Peyer's patch (tissue), 4 donors: Measurements from ENCODE around the gene CZIB. TPM values are rescaled to one million over a fixed set of nuclear protein-coding genes. Genes with fewer than 3 reads are reported as not detected.

Experiments used
- DNase-seq, 3 donors: peaks; one replicate each; pipeline ENCODE4 v3.0.0-alpha.2; 2017 to 2019
- H3K27ac ChIP-seq, 4 donors: fragments of 200-600 bp; sonication (generic); one replicate each; pipeline ENCODE4 v1.5.1; 2016 to 2019
- H3K27me3 ChIP-seq, 2 donors: fragments of 200-600 bp; sonication (generic); one replicate each; pipeline ENCODE4 v1.5.1; 2019
- H3K36me3 ChIP-seq, 3 donors: fragments of 200-600 bp; sonication (generic); one replicate each; pipeline ENCODE4 v1.5.1; 2016 to 2019
- H3K4me1 ChIP-seq, 4 donors: fragments of 200-600 bp; sonication (generic); one replicate each; pipeline ENCODE4 v1.5.1; 2016 to 2019
- H3K4me3 ChIP-seq, 4 donors: fragments of 200-600 bp; sonication (generic); 1 replicate in 3 of 4; 2 replicates in 1 of 4; pipeline ENCODE4 v1.5.1; 2016 to 2019; ENCODE audit warnings: mild to moderate bottlenecking in 1 of 4
- H3K9me3 ChIP-seq, 4 donors: fragments of 200-600 bp; sonication (generic); one replicate each; pipeline ENCODE4 v1.5.1; 2016 to 2019; ENCODE audit warnings: mild to moderate bottlenecking in 1 of 4
- POLR2A ChIP-seq, 2 donors: fragments of 450-650 bp; IDR thresholded peaks; one replicate each; pipeline ENCODE4 v1.5.1; 2017; ENCODE audit warnings: antibody characterized with exemption in 2 of 2, mild to moderate bottlenecking in 2 of 2, moderate library complexity in 2 of 2
- total RNA-seq, 4 donors: library from RNA; depleted of rRNA; stranded (reverse); fragments of >200 nt; gene quantifications; one replicate each; pipeline ENCODE4 v1.1.0, GENCODE V29; 2016
- TF ChIP-seq, protein P1 (sequence below), 6 experiments: fragments of 450-650 bp in 4 of 6; fragments of 200-600 bp in 2 of 6; sonication (generic) in 1 of 6; IDR thresholded peaks; one replicate each; pipeline ENCODE4 v1.5.1; 2017 to 2019; ENCODE audit warnings: antibody characterized with exemption in 6 of 6, mild to moderate bottlenecking in 3 of 6, moderate library complexity in 1 of 6

The CZIB gene
- total RNA-seq, 4 donors from 2014 or later: 12.1 to 45.3 (median 25.3) TPM

DNA sequence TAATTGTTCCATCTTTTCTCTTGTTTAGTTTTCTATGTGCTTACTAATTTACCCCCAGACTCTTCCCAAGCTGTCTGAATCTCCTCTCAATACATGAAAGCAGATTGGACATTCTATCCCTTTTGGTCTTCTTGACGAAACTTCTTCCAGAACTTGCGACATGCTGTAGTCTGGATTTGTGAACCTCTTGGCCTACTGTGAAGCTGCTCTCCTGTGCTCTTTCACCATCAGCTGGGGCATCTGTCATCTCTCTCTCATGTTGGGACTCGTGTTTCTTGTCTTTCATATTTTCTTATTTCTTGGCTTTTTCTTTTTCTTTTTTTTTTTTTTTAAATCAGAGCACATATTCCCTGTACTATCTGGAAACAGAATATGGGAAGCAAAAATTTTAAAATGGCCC is 17.0 kb downstream of the CZIB start:
- H3K36me3 ChIP-seq: peaks cover 0 to 76% (median 3%) of the 10 kb centered on the region in 3 donors
- peaks cover 0 to 18% (median 1%) of the 10 kb centered on the region in 4 donors for H3K9me3 ChIP-seq
- H3K4me3 ChIP-seq: no peak overlapping the region
- DNase-seq: no peak
- H3K27me3 ChIP-seq: no peaks in the 10 kb centered on the region
- no peak overlapping the region for H3K27ac ChIP-seq
- TF ChIP-seq, protein P1, sequence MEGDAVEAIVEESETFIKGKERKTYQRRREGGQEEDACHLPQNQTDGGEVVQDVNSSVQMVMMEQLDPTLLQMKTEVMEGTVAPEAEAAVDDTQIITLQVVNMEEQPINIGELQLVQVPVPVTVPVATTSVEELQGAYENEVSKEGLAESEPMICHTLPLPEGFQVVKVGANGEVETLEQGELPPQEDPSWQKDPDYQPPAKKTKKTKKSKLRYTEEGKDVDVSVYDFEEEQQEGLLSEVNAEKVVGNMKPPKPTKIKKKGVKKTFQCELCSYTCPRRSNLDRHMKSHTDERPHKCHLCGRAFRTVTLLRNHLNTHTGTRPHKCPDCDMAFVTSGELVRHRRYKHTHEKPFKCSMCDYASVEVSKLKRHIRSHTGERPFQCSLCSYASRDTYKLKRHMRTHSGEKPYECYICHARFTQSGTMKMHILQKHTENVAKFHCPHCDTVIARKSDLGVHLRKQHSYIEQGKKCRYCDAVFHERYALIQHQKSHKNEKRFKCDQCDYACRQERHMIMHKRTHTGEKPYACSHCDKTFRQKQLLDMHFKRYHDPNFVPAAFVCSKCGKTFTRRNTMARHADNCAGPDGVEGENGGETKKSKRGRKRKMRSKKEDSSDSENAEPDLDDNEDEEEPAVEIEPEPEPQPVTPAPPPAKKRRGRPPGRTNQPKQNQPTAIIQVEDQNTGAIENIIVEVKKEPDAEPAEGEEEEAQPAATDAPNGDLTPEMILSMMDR (IDR thresholded peaks at IDR 0.05): no peak
- no peak for TF ChIP-seq POLR2A (IDR thresholded peaks at IDR 0.05)
- H3K4me1 ChIP-seq: peaks cover 0 to 2% (median 0%) of the 10 kb centered on the region in 4 donors

GRCh38 chr1:53198241-53198651 is 22.2 kb downstream of the CZIB start:
- TF ChIP-seq, protein P1 (IDR thresholded peaks at IDR 0.05): no peak
- peak in 1 of 2 donors; percentile 56 for TF ChIP-seq POLR2A (IDR thresholded peaks at IDR 0.05)
- peak in 1 of 3 donors; percentile 70 for DNase-seq
- H3K9me3 ChIP-seq: no peaks in the 10 kb centered on the region
- peak overlapping the region; percentile 95 to 100 (median 100) for H3K27ac ChIP-seq
- H3K36me3 ChIP-seq: peaks cover 0 to 28% (median 0%) of the 10 kb centered on the region in 3 donors
- no peaks in the 10 kb centered on the region for H3K27me3 ChIP-seq
- peak overlapping the region in 2 of 4 donors; percentile 78 to 97 for H3K4me3 ChIP-seq
- H3K4me1 ChIP-seq: peaks cover 0 to 24% (median 3%) of the 10 kb centered on the region in 4 donors

DNA sequence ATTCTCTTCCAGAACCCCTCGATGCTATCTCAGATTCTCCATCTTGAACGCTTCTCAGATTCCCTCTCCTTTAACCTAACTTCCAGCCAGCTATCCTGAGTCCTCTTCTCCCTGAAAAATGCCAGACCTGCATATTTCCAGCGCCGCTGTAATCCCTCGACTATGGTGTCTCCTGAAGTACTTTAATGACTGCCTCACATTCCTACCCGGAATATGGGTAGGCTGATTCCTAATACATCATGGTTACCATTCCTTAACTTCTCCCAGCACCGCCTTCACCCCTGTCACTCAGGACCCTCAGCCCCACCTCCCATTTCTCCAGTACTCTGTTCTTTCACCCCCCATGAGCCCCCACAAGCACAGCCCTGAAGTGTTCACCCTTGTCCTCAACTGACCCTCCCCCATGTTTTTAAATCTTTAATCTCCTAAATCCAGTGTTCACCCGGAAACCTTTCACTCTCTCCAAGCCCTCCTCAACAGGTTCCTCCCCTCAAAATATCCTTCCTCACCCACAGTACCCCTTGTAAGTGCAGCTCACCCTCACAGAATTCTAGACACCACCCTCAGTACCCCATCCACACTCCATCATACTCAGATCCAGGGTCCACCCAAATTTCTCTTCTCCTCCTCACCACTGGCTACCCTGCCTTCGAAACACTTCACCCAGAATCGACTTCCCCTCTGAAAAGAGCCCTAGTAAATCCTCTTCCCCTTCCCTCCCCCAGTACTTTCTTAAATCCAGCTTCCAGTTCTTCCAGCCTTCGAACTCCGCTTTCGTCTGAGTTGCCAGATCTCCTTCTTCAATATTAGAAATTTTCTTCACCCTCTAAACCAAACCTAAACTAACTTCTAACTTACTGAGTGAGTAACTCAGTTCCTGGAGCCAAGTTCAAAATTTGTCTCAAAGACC is 22.9 kb downstream of the CZIB start:
- H3K4me3 ChIP-seq: peak overlapping the region; percentile 78 to 99 (median 97)
- H3K36me3 ChIP-seq: peaks cover 0 to 21% (median 0%) of the 10 kb centered on the region in 3 donors
- no peaks in the 10 kb centered on the region for H3K9me3 ChIP-seq
- peaks cover 0 to 24% (median 3%) of the 10 kb centered on the region in 4 donors for H3K4me1 ChIP-seq
- H3K27ac ChIP-seq: peak overlapping the region; percentile 95 to 100 (median 100)
- TF ChIP-seq, protein P1 (IDR thresholded peaks at IDR 0.05): no peak
- DNase-seq: no peak
- H3K27me3 ChIP-seq: no peaks in the 10 kb centered on the region

- H3K27me3 ChIP-seq: no peaks in the 10 kb centered on the region
- peaks cover 0 to 24% (median 3%) of the 10 kb centered on the region in 4 donors for H3K4me1 ChIP-seq
- peak within 1 kb of the TSS; percentile 78 to 99 (median 97) for H3K4me3 ChIP-seq
- H3K27ac ChIP-seq: peak within 1 kb of the TSS; percentile 95 to 100 (median 100)
- H3K36me3 ChIP-seq: peaks cover 0 to 12% (median 0%) of the 10 kb centered on the region in 3 donors
- H3K9me3 ChIP-seq: no peaks in the 10 kb centered on the region
- peak; percentile 92 to 97 (median 94) for DNase-seq
- TF ChIP-seq POLR2A (IDR thresholded peaks at IDR 0.05): peak; percentile 90 to 96
- TF ChIP-seq, protein P1 (IDR thresholded peaks at IDR 0.05): peak in 3 of 6 experiments; percentile 11 to 24 (median 18)
Observed at GRCh38 chr1:53196485-53197290, 23.7 kb downstream of the CZIB start, which contains the start of gene CPT2. CPT2 (plus strand) TSS chr1:53196824; CDS start chr1:53196944, 120 bp downstream.

GRCh38 chr1:53196017-53196484 is 24.4 kb downstream of the CZIB start:
- H3K9me3 ChIP-seq: no peaks in the 10 kb centered on the region
- no peak for TF ChIP-seq POLR2A (IDR thresholded peaks at IDR 0.05)
- TF ChIP-seq, protein P1 (IDR thresholded peaks at IDR 0.05): no peak
- peaks cover 0 to 24% (median 3%) of the 10 kb centered on the region in 4 donors for H3K4me1 ChIP-seq
- peaks cover 0 to 6% (median 0%) of the 10 kb centered on the region in 3 donors for H3K36me3 ChIP-seq
- peak in 1 of 3 donors; percentile 70 for DNase-seq
- H3K4me3 ChIP-seq: peak overlapping the region; percentile 78 to 99 (median 97)
- no peaks in the 10 kb centered on the region for H3K27me3 ChIP-seq
- peak overlapping the region; percentile 95 to 100 (median 100) for H3K27ac ChIP-seq
